ENCODE measurements around the gene BABAM2.

BABAM2 gene

DNA sequence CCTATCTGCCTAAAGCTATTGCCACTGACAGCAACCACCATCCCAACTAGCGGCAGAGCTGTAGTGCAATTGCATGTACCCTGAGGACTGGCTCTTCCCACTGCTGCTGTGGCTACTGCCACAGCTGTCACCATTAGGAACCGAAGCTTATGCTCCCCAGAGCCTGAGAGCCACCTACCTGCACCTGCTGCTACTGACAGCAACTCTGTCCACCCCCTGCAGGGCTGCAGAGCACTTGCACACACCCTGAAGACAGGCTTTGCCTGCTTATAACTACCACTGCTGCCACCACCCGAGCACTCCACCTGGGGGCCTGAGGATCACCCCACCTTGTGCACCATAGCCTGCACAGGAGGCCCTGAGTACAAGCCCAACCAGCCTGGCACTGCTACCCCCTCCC is 284.5 kb downstream of the BABAM2 start:
- Histone ChIP-seq H3K9me3 (ENCODE audit: control insufficient read depth, low read length) (no peaks in the 10 kb centered on the region), H3K27ac (no peak overlapping the region), H3K4me1 (no peaks in the 10 kb centered on the region), H3K4me3 (ENCODE audit: low read depth, low read length) (no peak overlapping the region), H2AFZ (no peak overlapping the region), H3K79me2 (no peaks in the 10 kb centered on the region), H3K9ac (no peak overlapping the region), H3K27me3 (ENCODE audit: control insufficient read depth, insufficient read depth, low read length) (no peaks in the 10 kb centered on the region), H3K4me2 (ENCODE audit: low read length) (no peak overlapping the region), H3K36me3 (ENCODE audit: control insufficient read depth, insufficient read depth, low read length) (no peaks in the 10 kb centered on the region)
- TF ChIP-seq CTCF (IDR thresholded peaks at IDR 0.05): no peak

DNA sequence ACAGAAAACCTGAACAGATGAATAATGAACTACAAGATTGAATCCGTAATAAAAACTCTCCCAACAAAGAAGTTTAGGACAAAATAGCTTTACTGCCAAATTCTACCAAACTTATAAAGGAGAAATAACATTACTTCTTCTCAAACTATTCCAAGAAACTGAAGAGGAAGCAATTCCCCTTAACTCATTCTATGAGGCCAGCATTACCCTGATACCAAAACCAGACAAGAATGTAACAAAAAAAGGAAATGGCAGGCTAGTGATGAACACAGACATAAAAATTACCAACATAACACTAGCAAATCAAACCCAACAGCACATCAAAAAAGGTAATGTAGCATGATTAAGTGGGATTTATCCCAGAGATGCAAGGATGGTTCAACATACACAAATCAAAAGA is 288.4 kb downstream of the BABAM2 start:
- H3K79me2 ChIP-seq: no peaks in the 10 kb centered on the region
- no peaks in the 10 kb centered on the region for H3K4me1 ChIP-seq
- no peak overlapping the region for H3K4me3 ChIP-seq (ENCODE audit: low read depth, low read length)
- H3K4me2 ChIP-seq (ENCODE audit: low read length): no peak overlapping the region
- no peak for TF ChIP-seq CTCF (IDR thresholded peaks at IDR 0.05)
- H3K36me3 ChIP-seq (ENCODE audit: control insufficient read depth, insufficient read depth, low read length): no peaks in the 10 kb centered on the region
- H2AFZ ChIP-seq: no peak overlapping the region
- no peaks in the 10 kb centered on the region for H3K9me3 ChIP-seq (ENCODE audit: control insufficient read depth, low read length)
- no peak overlapping the region for H3K9ac ChIP-seq
- H3K27me3 ChIP-seq (ENCODE audit: control insufficient read depth, insufficient read depth, low read length): no peaks in the 10 kb centered on the region
- no peak overlapping the region for H3K27ac ChIP-seq

- H3K4me3 ChIP-seq (ENCODE audit: low read depth, low read length): no peak overlapping the region
- H3K79me2 ChIP-seq: no peaks in the 10 kb centered on the region
- no peaks in the 10 kb centered on the region for H3K4me1 ChIP-seq
- no peak overlapping the region for H3K27ac ChIP-seq
- no peak overlapping the region for H3K4me2 ChIP-seq (ENCODE audit: low read length)
- H3K27me3 ChIP-seq (ENCODE audit: control insufficient read depth, insufficient read depth, low read length): no peaks in the 10 kb centered on the region
- H3K9ac ChIP-seq: no peak overlapping the region
- H2AFZ ChIP-seq: no peak overlapping the region
- no peaks in the 10 kb centered on the region for H3K36me3 ChIP-seq (ENCODE audit: control insufficient read depth, insufficient read depth, low read length)
- no peak for TF ChIP-seq CTCF (IDR thresholded peaks at IDR 0.05)
- H3K9me3 ChIP-seq (ENCODE audit: control insufficient read depth, low read length): no peaks in the 10 kb centered on the region
Observed at GRCh38 chr2:28181801-28182200, 291.3 kb downstream of the BABAM2 start.

DNA sequence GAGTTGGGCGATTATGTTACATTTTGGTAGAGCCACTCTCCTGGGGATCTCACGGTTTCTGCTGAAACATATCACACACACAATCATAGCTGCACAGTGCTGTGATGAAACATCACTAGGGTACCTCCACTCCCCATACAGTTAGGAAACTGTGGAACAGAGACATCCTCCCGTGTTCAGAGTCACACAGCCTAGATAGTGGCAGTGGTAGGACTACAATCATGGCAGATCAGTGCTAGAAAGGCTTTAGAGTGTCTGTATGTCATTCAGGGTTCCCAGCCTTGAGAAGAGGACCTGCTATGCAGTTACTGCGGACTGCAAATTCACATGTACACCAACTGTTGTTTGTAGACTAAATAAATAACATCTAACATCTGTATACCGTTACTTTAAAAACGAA is 291.8 kb downstream of the BABAM2 start:
- no peaks in the 10 kb centered on the region for H3K4me1 ChIP-seq
- no peak overlapping the region for H3K27ac ChIP-seq
- no peaks in the 10 kb centered on the region for H3K79me2 ChIP-seq
- TF ChIP-seq CTCF (IDR thresholded peaks at IDR 0.05): no peak
- H3K4me3 ChIP-seq (ENCODE audit: low read depth, low read length): no peak overlapping the region
- no peaks in the 10 kb centered on the region for H3K27me3 ChIP-seq (ENCODE audit: control insufficient read depth, insufficient read depth, low read length)
- no peak overlapping the region for H2AFZ ChIP-seq
- no peaks in the 10 kb centered on the region for H3K36me3 ChIP-seq (ENCODE audit: control insufficient read depth, insufficient read depth, low read length)
- no peaks in the 10 kb centered on the region for H3K9me3 ChIP-seq (ENCODE audit: control insufficient read depth, low read length)
- H3K4me2 ChIP-seq (ENCODE audit: low read length): no peak overlapping the region
- no peak overlapping the region for H3K9ac ChIP-seq

DNA sequence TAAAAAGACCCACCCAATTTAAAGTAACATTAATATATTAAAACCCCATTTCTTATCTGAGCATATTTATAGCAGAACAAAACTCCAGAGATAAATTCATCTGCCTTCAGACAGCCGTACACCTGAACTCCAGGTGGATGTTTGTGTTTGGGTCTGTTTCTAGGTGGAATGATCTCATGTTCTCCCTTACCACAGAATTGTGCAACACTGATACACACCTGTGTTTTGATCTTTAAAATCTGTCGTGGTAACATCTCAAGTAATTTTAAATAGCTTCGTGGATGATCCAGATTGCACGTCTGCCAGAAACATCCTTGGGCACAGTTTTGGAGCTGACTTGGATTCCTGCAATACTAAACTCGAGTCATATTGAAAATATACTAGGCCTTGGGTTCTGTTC is 294.6 kb downstream of the BABAM2 start:
- no peak for TF ChIP-seq CTCF (IDR thresholded peaks at IDR 0.05)
- no peaks in the 10 kb centered on the region for H3K4me1 ChIP-seq
- no peak overlapping the region for H3K4me3 ChIP-seq (ENCODE audit: low read depth, low read length)
- no peak overlapping the region for H3K27ac ChIP-seq
- H3K9me3 ChIP-seq (ENCODE audit: control insufficient read depth, low read length): no peaks in the 10 kb centered on the region
- no peak overlapping the region for H2AFZ ChIP-seq
- no peak overlapping the region for H3K9ac ChIP-seq
- no peaks in the 10 kb centered on the region for H3K27me3 ChIP-seq (ENCODE audit: control insufficient read depth, insufficient read depth, low read length)
- no peak overlapping the region for H3K4me2 ChIP-seq (ENCODE audit: low read length)
- no peaks in the 10 kb centered on the region for H3K36me3 ChIP-seq (ENCODE audit: control insufficient read depth, insufficient read depth, low read length)
- H3K79me2 ChIP-seq: no peaks in the 10 kb centered on the region

Measured in parathyroid adenoma (tissue), 2 donors.